ELF-1 (cell line): ENCODE measurements around the gene OSCAR.

Experiments
- DNase-seq: peaks from one replicate; pipeline ENCODE4 v3.0.0-alpha.2; 2016; ENCODE audit warnings: low read depth, low spot score

Gene OSCAR, protein sequence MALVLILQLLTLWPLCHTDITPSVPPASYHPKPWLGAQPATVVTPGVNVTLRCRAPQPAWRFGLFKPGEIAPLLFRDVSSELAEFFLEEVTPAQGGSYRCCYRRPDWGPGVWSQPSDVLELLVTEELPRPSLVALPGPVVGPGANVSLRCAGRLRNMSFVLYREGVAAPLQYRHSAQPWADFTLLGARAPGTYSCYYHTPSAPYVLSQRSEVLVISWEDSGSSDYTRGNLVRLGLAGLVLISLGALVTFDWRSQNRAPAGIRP

DNA sequence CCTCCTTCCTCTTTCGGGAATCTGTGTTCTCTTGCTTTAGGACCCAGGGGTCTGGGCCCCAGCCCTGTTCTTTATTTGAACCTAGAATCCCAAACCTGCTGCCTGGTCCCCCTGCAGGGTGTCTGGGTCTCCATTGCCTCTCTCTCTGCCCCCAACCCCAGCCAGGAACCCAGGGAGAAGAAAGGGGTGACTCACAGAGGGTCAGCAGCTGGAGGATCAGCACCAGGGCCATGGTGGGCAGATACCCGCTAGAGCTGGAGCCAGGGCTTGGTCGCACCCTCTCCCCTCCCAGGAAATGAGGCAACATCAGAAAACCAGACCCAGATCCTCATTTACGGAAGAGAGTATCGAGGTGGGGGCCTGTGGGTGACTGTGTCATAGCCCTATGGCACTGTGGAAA is at the start of gene OSCAR:
Gene OSCAR (minus strand): TSS at position 243 of the 400 bp plus-strand sequence. CDS start 11 bp downstream, at position 232.
- peak; percentile 23 for DNase-seq

DNA sequence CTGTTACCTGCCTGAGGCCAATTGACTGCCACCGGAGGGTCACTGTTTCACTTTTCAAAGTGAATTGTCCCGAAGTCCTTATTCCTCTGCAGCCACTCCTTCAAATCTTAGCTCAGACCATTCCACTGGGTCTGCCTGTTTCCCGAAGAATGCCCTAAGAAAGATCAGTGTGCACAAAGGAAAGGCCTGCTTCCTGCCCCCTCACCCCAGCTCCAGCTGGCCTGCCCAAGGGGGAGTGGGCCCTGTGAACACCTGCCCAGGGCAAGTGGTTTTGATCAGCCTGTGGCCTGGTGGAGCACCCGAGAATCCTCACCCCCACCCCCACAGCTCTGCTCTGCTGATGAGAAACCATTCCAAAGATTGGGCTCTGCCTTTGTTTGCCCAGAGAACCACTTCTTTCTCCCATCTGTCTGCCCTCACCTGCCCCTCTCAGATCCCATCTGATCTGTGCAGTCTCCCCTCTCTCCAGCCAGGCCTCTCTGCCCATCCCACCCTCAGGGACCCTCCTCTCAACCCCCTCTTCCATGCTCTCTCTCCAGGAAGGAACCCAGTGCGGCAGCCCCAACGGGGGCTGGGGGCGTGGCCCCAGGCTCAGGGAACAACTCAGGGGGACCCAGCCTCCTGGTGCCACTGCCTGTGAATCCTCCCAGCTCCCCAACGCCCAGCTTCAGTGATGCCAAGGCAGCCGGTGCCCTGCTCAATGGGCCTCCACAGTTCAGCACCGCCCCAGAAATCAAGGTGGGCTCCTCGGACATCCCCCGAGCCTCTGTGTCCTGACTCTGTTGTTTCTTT is 48.6 kb upstream of the OSCAR start:
- no peak for DNase-seq

DNA sequence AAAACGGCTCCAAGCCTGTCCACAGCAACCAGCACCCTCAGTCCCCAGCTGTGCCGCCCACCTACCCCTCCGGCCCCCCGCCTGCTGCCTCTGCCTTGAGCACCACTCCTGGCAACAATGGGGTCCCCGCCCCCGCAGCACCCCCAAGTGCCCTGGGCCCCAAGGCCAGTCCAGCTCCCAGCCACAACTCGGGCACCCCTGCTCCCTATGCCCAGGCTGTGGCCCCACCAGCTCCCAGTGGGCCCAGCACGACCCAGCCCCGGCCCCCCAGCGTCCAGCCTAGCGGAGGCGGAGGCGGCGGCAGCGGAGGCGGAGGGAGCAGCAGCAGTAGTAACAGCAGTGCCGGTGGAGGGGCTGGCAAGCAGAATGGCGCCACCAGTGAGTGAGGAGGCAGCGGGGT is 47.6 kb upstream of the OSCAR start:
- DNase-seq = no peak

DNA sequence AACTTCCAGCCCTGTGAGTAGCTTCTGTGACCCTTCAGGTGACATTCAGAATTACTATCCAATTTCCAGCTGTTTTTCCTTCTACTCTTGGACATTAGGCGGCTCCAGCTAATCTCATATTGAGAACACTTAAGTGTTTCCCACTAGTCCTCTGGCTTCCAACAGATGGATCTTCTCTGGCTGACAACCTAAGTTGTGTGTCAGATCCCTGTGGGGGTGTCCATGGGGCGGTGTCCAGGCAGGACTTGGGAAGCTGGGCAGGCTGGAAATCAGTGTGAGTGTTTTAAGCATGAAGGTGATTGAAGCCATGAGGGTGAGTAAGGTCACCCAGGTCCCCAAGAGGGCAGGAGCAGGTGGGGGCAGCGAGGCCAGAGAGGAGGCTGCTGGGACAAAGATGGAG is 47.1 kb upstream of the OSCAR start:
- no peak for DNase-seq

DNA sequence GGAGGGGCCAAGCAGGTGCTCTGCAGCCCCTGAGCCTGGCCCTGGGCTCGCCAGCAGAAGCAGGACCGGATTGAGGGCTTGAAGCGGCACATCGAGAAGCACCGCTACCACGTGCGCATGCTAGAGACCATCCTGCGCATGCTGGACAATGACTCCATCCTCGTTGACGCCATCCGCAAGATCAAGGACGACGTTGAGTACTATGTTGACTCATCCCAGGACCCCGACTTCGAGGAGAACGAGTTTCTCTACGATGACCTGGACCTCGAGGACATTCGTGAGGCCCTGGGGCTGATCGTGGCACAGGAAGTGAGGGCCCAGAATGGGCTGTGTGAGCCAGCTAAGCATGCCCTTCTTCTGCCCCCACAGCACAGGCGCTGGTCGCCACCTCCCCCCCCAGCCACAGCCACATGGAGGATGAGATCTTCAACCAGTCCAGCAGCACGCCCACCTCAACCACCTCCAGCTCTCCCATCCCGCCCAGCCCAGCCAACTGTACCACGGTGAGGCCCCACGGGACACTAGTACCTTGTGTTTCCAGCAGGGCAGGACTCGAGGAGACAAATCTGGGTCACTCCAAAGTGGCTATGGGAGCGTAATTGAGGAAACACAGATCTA is 45.0 kb upstream of the OSCAR start:
- no peak for DNase-seq

DNA sequence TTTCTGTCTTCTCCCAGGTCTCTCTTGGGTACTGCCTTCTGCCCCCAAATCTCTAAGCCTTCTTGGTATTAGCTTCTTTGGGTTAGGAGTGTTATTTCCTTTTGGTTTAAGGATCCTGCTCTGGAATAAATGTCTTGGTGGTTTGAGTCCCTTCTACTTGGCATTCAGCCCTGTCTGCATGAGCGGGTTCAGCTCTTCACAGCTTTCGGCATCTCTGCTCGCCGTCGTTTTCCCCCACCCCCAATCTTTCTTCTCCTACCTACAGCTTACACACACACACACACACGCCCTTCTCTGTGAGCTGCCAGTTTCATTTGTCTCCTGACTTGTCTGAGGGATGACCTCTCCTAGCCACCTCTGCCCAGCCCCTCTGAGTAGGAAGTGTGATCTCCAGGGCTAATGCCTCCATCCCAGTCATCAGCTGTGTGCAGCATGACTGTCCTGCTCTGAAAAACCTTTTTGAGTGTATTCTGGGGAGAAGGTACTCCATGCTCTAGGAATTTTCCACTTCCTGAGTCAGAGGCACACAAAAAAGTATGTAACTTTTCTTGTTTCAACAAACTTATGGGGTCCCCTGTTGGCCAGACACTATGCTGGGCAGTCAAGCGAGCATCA is 41.7 kb upstream of the OSCAR start:
- no peak for DNase-seq

DNA sequence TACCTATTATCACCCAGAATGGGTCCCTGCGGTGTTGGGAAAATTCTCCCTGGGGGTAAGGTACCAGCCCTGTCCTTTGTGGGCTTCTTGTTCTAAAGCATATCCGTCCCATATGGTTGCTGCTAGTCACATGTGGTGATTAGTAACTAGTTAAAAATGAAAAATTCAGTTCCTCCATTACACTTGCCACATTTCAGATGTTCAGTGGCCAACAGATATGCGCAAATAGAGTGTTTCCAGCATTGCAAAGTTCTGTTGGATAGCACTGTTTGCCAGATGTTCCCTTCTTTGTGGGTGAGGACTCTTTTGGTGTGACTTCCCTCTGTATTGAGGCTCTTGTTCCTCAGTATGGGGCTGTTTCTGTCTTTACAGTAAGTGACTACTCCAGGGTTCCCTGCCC is 40.8 kb upstream of the OSCAR start:
- no peak for DNase-seq

DNA sequence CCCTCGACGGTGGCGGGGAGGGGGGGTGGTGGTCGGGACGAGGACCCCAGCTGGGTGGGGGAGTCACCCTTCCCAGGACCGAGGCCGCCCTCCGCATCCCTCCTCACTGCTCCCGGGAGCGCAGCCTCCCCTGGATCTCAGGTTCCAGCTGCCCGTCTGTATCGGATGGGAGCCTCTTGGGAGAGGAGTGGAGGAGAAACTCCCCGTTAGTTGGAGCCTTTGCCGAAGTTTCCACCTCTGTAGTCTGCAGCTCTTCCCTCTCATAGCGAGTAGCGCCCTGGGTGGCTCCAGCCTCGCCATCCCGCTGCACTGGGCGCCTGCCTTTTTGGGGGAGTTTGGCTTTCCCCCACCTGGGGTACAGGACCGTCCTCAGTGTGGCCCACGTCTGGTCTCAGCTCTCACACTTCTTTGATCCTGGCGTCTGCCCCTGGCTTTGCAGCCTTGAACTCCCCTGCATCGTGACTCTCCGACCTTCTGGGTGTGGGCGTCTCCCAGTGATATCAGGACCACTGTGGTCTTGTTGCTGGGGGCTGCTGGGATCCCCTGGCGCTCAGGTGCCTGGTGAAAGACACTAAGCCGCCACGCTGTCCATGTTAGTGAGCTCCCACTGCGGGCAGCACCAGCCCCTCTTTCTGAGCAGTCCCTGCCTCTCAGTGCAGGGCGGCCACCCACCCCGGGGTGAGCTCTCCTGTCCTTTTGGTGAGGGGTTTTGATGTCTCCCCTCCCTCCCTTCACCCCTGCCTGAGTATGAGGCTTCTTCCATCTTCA is 38.1 kb upstream of the OSCAR start:
- no peak for DNase-seq

DNA sequence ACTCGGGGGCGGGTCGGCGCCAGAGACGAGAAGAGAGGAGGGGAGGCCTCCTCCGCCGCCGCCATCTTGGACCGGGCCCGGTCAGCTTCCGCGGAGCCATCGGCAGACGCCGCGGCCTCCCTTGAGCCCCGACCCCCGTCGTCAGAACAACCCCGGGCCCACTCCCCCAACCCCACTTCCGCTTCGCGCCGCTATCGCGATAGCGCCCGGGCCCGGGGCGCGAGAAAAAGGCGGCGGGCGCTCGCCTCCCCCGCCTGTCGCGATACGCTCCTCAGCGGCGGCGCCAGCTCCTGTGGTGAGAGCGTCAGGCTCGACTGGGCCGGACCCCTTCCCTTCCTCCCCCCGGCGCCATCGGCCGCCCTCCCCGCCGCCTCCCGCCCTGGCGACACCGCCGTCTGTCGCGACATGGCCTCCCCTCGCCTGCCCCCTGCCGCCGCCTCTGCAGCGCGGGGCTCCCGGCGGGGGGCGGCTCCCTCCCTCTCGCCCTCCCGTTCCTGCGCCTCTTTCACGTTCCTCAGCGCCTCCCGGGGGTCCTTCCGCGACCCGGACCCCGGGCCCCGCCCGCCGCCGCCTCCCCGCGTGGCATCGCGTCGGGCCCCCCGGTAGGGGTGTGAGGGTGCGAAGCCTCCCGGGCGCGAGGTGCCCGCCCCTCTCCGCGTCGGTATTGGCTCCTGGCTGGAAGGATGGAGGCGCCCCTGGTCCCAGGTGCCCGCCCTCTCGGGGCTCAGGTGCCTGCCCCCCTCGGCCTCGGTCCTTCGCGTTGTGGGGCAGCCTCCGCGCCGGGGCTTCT is 37.3 kb upstream of the OSCAR start, which contains the start of gene CNOT3:
Gene CNOT3 (plus strand): TSS at position 64 of the 790 bp plus-strand sequence. CDS start 5,217 bp downstream, outside the sequence.
- no peak for DNase-seq

DNA sequence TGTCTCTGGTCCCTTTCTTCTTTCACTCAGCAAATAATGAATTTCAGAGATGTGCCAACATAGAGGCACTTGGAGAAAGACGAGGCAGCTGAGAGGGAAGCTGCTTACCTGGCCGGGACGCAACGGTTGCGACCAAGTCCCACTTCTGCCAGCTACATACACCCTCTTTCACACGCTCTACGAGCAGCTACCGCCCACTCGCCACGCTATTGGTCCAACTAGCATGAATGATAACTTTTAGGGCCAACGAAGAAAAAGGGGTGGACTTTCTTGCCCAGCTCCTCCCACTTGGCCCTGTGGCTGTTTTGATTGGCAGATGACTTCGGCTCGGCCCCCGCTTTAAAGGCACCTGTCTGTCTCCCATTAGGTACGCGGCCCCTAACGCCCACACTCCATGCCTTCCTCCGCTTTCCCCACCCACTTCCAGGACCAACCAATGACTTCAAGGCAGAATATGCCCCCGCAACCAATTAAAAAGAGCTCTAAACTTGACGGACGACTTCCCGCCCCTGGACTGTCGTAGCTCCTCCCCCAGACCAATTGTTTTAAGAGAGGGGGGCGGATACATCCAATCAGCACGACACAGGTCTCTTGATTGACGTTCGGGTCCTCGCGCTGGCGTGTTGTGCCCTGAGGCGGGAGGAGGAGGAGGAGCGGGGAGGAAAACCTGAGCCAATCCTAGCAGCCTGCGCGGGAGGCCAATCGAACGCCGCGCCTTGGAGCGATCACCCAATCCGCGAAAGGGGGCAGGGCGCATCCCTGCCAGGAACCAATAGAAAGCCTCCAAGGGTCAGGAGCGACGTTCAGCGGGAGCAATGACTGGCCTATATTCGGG is 36.5 kb upstream of the OSCAR start:
- DNase-seq = peak; percentile 100

DNA sequence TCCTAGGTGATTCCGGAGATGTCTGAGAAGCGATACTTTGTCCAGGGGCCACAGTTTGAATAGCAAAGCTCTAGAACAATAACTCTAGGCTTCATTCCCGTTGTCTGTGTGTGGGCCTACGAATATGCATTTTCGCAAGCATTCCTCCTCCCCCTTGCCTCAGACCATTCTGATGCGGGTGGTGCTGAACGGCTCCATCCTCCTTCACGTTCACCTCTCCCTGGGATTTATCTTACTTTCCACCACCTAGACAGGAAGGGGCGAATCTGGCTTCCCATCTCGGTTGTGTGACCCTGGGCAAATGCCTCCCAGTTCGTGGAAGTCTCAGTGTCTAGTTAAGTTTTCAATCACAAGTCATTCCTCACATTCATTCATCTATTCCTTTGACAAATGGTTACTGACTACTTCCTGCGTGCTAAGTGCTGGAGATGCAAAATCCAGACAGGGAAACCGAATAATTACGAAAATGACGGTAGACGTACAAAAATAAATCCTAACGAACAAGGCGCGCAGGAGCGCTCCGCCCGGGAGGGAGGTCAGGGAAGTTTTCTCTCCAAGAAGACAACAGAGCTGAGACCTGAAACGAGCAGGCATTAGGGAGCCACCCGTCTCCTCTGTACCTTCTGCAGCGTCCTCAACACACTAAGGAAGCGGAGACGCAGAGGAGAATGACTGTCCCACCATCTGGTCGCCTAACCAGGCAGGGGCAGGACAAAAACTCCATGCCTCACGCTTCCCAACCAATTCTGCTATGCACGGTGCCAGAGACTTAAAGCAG is 35.7 kb upstream of the OSCAR start:
- peak; percentile 34 for DNase-seq

DNA sequence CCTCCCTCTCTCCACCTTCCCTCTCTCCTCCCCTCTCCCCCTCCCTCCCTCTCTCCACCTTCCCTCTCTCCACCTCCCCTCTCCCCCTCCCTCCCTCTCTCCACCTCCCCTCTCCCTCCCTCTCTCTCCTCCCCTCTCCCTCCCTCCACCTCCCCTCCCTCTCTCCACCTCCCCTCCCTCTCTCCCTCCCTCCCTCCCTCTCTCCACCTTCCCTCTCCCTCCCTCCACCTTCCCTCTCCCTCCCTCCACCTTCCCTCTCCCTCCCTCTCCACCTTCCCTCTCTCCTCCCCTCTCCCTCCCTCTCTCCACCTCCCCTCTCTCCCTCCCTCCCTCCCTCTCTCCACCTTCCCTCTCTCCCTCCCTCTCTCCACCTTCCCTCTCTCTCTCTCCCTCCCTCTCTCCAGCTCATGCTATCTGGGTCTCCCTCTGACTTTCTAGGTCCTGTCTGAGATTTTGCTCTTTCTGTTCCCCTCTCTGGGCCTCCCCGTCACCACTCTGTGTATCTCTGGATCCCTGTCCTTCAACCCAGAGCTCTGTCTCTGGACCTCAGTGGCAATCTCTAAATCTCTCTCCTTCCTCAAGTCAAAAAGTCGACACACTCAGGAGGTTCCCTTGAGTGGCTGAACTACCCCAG is 33.5 kb upstream of the OSCAR start:
- no peak for DNase-seq

DNA sequence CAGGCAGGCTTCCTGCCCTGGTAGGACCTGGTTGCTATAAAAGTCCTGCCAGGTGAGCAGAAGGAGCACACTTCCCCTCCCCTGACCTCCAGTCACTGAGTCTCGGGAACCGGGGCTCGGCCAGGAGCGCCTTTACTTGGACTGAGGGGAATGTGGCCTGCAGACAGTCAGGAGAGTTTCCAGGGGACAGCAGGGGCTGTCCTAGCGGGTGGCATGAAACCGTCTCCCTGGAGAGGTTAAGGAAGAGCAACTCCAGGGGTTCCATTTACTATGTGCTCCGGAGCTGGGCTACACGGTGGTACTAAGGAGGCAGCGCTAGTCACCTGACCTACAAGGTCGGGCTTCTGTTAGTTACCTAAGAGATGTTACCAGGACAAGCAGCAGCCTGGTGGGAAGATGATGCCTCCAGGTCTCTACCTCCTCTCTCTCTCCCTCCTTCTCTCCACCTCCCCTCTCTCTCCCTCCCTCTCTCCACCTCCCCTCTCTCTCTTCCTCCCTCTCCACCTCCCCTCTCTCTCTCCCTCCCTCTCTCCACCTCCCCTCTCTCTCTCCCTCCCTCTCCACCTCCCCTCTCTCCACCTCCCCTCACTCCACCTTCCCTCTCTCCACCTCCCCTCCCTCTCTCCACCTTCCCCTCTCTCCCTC is 32.8 kb upstream of the OSCAR start:
- DNase-seq = no peak

DNA sequence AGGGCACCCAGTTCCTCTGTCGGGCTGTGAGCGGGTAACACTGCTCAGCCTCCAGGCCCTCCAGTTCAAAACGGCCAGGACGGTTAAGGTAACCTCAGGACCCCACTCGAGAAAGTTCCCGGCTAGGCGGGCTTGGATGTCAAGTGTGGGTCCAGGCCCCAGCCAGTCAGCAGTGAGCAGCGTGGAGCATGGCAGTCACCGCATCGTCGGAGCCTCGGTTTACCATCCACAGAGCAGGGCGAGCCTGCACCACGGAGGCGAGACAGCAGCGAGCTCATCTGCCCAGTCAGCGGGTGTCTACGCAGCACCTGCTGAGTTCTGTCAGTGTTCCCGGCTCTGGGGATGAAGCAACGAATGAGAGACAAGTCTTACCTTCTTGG is 29.0 kb upstream of the OSCAR start:
- no peak for DNase-seq

DNA sequence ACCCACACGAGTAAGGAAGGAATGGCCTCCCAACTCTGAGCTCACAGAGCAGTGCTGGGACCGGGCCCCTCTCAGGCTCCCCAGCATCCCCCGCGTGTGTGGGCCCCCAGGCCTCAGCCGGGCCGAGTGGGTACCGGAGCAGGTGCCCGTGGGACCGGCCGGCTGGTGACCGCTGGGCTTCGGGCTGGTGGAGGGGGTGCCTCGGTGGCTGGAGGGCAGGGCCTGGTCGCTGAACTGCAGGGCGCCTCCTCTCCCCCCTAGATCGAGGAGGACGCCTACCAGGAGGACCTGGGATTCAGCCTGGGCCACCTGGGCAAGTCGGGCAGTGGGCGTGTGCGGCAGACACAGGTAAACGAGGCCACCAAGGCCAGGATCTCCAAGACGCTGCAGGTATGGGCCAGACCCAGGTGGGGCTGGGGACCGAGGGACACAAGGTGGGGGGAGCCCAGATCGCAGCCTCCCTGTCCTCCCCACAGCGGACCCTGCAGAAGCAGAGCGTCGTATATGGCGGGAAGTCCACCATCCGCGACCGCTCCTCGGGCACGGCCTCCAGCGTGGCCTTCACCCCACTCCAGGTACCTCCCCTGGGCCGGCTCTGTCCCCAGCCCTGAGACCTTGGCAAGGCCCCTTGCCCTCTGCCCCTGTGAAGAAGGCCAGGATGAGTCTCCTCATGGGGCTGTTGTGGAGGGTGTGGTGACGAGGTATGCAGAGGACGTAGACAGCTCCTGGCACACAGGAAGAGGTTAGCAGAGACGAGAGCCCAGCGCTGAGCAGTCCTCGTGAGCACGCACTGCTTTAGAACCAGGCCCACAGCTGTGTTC is 28.4 kb upstream of the OSCAR start:
- DNase-seq = no peak

DNA sequence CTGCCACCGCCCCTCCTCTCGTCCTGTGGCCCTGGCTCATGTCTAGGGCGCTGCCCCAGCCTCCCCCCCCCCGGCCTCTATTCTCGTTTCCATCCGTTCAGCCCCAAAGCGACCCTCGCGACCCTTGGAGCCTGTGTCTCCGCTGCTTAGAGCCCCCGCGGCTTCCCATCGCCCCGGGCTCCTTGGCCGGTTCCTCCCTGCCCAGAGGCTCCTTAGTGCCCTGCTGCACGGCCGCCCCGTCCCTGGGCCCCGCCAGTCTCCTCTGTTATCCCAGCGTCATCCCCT is 27.8 kb upstream of the OSCAR start:
- DNase-seq = no peak

DNA sequence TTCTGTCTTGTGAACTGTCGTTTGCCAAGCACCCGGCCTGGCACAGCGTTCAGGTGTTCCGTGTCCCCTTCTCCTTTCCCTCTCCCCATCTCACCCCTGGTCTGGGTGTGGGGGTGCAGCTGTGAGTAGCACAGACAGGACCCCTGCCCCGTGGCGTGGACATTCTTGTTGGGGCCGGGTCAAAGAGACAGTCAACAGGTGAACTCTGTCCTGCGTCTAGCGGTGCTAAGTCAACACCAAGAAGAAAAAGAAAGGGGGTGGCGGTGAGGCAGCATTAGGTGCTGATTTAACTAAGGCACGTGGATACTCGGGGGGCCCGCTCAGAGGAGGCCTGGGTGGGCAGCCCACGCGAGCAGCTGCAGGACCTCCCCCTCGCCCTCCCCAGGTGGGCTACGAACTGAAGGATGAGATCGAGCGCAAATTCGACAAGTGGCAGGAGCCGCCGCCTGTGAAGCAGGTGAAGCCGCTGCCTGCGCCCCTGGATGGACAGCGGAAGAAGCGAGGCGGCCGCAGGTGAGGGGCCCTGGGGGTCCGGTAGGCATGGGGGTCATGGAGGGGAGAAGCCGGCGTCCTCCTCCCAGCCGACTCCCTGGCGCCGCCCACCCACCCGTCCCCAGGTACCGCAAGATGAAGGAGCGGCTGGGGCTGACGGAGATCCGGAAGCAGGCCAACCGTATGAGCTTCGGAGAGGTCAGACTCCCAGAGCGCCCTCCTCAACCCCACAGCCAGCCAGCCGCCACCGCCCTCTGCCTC is 27.3 kb upstream of the OSCAR start:
- DNase-seq = no peak
